Stimulated activated CD8-positive, alpha-beta memory T cell treated with anti-CD3 and anti-CD28 coated beads, Interleukin-2, amount 100 ng/mL, for 48 hours (primary cell): ENCODE measurements around the gene RIPOR3.

ENCODE experiments used
- DNase-seq, 2 donors: peaks; one replicate each; pipeline ENCODE4 v3.0.0-alpha.2; 2020; ENCODE audit warnings: low read depth in 2 of 2

The RIPOR3 gene

GRCh38 chr20:50590348-50590664 lies 101.0 kb downstream of the RIPOR3 start:
- no peak for DNase-seq

GRCh38 chr20:50589548-50590347 lies 101.6 kb downstream of the RIPOR3 start:
- DNase-seq, result no peak

DNA sequence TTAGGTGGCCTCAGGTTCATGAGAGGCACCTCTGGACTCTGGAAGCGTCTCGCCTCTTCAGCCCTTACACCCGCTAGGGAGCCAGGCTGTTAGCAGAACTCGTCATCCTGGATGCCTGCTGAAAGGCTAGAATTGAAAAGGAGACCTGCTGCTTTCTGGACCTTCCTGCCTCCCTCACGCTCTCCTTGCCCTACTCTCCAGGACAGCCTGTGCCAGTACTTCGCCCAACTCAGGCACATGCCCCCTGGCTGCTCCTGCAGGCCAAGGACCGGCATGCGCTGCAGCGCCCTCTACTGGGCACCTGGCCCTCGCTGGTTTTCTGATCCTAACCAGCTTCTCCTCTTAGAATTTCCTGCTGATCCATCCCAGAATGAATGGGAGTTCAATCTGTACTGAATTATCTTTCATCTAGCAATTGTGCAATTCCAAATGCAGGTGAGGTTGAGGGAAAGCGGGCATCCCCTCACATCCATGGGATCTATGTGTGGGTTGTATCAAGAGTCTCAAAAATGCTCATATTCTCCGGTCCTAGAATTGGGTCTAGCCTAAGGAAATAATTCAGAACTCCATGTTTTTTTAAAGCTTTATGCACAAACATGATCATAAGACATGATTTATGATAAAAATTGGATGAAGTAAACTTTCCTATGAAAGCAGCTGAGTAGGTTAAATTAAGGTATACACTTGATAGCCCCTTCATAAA lies 103.2 kb downstream of the RIPOR3 start:
- DNase-seq, result peak; percentile 65 to 67

DNA sequence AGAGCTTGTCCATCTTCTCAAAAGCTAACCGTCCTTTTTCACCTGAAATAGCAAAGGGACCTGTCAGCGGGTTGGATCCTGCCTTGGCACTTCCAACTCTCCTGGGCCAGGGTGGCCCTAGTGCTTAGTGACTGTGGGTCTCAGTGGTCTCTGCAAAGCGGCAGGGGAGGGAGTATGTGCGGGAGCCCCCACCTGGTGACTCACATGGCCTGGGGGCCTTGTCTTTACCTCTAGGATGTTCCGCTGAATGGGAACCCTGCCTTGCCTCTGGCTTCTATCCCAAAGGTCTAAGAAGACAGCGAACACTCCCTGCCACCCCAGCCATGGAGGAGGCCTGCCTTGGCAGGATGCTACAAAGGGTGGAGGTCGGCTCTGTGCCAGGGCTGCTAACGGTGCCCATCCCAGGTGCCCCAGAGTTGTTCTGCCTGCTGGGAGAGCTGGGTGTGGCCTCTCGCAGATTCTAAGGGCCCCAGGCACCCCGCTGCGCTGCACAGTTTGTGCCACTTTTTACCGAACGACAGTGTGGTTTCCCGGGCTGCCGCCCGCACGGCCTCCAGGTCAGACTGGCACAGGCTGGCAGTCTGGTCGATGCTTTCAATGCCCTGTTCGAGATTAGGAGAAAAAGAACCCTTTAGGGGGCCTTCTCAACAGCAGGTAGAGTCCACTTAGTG lies 103.9 kb downstream of the RIPOR3 start:
- no peak for DNase-seq

DNA sequence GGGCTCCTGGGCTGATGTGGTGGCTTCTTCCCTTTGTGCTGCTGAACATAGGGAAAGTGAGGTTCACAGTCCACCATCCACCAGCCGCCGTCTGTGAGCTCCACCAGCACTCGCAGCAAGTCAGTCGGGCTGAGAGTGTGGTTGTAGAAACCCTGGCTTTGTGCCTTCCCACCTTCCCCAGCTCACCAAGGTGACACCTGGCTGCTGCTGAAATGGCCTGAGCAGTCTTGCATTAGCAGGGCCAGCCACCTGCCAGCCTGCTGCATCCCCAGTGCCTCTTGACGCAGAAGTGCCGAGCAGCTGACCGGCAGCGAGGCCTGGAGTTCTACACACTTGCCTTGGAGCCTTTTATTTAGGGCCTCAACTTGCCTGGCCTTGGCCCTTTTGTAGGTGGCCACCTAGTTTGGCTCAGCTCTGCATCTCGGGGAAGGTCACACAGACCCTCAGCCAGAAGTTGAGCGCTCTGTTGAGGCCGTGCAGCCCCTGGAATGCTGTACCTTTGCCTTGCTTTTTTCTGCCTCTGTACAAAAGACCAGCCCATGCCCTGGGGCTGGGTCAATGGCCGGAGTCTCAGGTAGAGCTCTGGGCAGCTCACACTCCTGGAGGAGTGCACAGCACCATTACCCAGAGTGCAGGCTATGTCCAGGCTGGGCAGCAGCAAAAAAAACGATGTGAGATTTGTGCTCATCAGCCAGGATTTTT lies 104.7 kb downstream of the RIPOR3 start:
- no peak for DNase-seq

DNA sequence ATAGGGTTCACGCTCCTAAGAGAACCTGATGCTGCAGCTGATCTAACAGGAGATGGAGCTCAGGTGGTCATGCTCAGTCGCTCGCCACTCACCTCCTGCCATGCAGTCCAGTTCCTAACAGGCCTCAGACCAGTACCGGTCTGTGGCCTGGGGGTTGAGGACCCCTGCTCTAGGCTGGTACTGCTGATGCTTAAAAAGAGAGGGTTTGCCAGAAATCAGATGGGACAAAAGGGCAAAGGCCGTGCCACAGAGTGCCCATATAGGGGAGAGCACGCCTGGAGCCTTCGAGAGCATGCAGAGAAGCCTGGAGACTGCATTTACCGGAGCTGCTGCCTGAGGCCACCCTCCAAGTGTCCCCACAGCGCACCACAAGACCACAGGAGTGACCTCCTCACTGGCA lies 105.7 kb downstream of the RIPOR3 start:
- DNase-seq, result no peak

DNA sequence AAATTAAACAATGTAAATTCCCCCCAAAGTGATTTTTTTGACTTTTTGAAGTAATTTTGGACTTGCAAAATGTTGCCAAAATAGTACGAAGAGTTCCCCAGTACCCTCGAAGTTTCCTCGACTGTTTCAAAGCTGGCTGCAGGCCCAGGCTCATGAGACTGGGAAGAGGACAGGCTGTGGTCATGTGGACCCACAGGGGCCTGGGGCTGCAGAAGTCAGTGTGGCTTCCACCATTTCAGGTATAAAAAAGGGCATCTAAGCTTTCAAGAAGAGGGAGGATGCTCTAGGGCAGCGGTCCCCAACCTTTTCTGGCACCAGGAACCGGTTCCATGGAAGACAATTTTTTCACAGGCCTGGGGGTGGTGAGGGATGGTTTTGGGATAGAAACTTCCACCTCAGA lies 106.1 kb downstream of the RIPOR3 start:
- DNase-seq, result no peak

- DNase-seq, result no peak
Measured at GRCh38 chr20:50584687-50585086, 106.7 kb downstream of the RIPOR3 start.

GRCh38 chr20:50583442-50584150 lies 107.7 kb downstream of the RIPOR3 start:
- no peak for DNase-seq

DNA sequence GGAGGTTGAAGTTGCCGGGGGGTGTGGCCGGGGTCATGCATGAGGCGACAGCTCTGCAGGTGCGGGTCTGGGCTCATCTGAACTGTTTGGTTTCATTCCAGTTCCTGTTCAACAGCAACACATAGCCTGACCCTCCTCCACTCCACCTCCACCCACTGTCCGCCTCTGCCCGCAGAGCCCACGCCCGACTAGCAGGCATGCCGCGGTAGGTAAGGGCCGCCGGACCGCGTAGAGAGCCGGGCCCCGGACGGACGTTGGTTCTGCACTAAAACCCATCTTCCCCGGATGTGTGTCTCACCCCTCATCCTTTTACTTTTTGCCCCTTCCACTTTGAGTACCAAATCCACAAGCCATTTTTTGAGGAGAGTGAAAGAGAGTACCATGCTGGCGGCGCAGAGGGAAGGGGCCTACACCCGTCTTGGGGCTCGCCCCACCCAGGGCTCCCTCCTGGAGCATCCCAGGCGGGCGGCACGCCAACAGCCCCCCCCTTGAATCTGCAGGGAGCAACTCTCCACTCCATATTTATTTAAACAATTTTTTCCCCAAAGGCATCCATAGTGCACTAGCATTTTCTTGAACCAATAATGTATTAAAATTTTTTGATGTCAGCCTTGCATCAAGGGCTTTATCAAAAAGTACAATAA lies 108.6 kb downstream of the RIPOR3 start:
- no peak for DNase-seq

- no peak for DNase-seq
Measured at GRCh38 chr20:50582092-50582491, 109.2 kb downstream of the RIPOR3 start.

DNA sequence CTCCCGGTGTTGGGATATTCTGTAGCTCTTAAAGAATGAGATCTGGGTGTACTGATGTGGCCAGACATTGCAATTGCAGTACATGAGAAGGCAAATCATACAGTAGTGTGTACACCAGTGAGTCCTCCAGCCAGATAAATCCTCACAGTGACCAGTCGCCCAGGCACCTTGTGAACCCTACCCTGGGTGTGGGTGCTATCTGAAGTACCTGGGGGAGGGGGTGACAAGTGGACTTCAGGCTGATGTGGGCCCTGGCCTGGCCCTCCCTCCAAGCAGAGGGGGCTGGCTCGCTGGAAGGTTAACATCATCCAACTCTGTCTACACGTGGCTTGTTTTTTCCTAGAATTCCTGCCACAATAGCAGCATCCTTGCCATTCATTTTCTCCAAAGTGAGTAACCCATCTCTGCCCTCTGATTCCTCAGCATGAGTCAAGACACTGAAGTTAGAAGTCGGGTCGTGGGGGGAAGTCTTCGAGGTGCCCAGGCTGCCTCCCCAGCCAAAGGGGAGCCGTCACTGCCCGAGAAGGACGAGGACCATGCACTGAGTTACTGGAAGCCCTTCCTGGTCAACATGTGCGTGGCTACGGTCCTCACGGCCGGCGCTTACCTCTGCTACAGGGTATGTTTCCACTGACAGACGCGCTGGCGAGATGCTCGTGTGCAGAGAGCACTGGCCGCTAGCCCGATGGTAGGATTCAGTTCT lies 110.3 kb downstream of the RIPOR3 start:
- DNase-seq, result no peak

DNA sequence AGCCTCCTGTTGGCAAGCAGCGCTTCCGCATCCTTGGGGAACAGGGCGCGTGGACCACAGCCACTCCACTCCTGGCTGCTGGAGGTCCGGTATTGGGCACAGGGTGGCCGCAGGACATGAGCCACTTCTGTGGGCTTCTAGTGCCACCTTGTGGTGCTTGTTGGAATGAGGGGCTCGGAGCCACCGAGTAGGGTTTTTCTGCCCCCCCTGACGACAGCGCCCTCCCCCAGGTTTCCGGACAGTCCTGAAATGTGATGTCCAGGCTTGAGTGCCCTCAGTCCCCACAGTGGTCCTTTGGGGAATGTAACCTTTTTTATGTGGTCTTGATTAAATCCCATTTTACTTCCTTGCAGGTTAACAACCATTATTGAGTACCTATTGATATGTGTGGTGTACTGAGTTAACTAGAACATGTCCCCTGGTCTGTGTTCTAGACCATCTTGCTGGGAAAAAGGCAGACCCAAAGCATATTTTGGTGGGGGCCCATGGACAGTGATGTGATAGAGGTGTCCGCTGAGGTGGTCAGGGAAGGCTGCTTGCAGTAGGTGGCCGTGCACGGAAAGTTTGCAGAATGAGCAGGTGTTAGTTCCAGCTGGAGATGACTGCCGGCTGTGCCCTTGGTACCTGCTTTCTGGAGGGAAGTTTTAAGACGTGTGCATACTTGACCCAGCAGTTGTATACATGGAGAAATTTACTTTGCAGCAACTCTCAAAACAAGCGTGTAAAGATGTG lies 111.2 kb downstream of the RIPOR3 start:
- peak; percentile 26 to 32 for DNase-seq

DNA sequence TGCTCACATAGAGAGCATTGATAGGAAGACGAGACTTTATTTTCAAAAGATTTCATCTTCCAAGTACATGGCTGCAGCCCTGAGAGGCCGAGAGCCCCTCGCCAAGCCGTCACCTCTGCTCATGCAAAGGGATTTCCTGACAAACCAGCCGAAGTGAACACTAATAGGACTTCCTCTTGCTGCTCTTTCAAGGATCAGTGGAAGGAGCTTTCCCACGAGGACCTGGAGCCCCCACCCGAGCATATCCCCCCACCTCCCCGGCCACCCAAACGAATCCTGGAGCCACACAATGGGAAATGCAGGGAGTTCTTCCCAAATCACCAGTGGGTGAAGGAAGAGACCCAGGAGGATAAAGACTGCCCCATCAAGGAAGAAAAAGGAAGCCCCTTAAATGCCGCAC lies 111.8 kb downstream of the RIPOR3 start:
- no peak for DNase-seq

DNA sequence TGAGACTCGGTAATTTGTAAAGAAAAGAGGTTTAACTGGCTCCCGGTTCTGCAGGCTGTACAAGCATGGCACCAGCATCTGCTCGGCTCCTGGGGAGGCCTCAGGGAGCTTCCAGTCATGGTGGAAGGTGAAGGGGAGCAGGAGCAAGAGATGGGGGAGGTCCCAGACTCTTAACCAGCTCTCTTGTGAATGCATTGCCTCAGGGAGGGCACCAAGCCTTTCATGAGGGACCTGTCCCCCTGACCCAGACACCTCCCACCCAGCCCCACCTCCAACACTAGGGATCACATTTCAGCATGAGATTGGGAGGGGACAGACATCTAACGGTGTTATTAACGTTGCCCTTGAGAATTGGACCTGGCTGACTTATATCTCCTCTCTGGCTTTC lies 112.6 kb downstream of the RIPOR3 start:
- DNase-seq, result no peak

DNA sequence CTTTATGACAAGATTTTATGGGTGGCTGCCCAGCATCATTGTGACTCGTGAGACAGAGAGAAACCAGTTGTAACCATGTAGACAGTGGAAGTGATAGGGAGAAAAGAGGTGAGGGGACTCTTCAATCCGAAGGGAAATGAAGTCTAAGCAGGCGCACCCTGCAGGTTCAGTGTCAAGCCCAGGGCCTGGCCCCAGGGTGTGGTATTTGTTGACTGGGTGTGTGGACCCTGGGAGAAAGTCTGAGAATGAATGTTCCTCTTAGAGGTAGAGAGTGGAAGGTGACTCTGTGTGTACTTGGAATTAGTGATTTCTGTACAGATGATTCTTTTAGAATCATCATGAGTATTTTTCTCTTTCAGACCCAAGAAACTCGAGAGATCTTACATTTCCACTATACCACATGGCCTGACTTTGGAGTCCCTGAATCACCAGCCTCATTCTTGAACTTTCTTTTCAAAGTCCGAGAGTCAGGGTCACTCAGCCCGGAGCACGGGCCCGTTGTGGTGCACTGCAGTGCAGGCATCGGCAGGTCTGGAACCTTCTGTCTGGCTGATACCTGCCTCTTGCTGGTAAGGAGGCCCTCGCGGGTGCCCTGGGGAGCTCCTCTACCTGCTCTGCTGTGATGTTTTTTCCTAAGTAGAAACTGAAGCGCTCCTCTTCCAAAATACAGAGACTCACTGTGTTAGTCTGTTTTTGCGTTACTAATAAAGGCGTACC lies 113.1 kb downstream of the RIPOR3 start:
- no peak for DNase-seq

DNA sequence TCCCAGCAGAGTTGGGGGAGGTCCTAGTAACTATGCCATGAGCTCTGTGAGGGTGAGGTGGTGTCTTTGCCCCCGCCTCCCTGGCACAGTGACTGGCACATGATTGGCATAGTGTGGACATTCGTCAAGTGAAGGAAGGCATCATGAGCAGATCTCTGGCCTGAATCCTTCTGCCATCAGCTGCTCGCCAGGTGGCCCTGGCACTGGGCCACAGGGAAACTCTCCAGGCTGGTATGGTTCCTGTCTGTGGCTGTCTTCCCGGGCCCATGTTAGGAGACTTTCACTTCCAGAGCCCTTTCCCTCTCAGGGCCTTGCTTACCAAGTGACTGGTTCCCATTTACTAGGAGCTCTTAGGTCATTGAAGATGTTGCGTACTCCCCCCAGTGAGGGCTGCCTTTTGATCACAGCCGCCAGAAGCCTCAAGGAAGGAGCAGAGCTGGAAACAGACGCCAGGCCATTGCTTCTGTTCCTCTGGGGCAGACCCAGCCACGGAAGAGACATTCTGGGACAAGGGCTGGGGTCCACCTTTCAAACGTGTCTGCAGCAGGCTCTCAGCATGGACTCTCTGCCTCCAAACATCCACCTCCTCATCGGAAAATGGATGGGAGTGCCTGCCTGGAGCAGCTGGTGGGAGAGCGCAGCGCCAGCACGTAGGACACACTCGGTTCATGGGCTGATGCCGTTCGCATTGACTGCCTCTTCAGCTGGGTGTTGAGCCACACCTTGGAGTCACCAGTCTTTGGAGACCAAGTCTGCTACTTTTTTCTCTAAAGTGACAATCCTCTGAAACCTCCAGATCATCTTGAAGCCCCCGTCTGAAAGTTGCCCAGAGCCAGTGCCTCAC lies 113.9 kb downstream of the RIPOR3 start:
- no peak for DNase-seq
